AG04449 (cell line): ENCODE data around the gene C2CD4C.
"Not testable (repeated sequence)": the region's sequence is repeated elsewhere in the genome, so short reads cannot be mapped to it uniquely, and the experiment has no call there.

Source experiments
- CTCF ChIA-PET: fragments of 350-600 bp; formaldehyde crosslinking; extraction: SDS; loops from one replicate; lab custom pipeline; 2021; ENCODE audit warnings: antibody characterized with exemption; lab: Yijun Ruan, JAX
- POLR2A ChIA-PET: fragments of 400-600, 350-600 bp; formaldehyde crosslinking; extraction: SDS; loops from one replicate; lab custom pipeline; 2020; ENCODE audit warnings: antibody characterized with exemption, inconsistent platforms; lab: Yijun Ruan, JAX
- DNase-seq: peaks from one replicate; pipeline ENCODE4 v3.0.0-alpha.2; 2010; ENCODE audit warnings: low read depth, low spot score
- H3K4me3 ChIP-seq: 2 replicates; pipeline ENCODE4 v1.5.1; 2011; ENCODE audit warnings: low read depth, mild to moderate bottlenecking, control low read depth, low read length
- CTCF ChIP-seq: IDR thresholded peaks from one replicate; pipeline ENCODE4 v1.5.1; 2011; ENCODE audit warnings: mild to moderate bottlenecking, moderate library complexity, low read length, control low read depth, inconsistent platforms; ENCODE audit not compliant: insufficient read depth; ENCODE audit errors: missing control alignments

The C2CD4C gene

GRCh38 chr19:435056-435706, 26.2 kb upstream of the C2CD4C start:
- TF ChIP-seq CTCF: no peak
- ChIA-PET POLR2A (no interaction called here), CTCF (interaction anchor here (1.0 kb wide), 1 partner anchor 8 kb away, joined by 3 read pairs; no protein-coding TSS in a partner anchor)
- no peak for DNase-seq
- no peak overlapping the region for H3K4me3 ChIP-seq

GRCh38 chr19:434152-434960, 25.4 kb upstream of the C2CD4C start:
- DNase-seq: no peak
- TF ChIP-seq CTCF: no peak
- CTCF ChIA-PET: no interaction called here
- no peak overlapping the region for H3K4me3 ChIP-seq
- POLR2A ChIA-PET: no interaction called here

GRCh38 chr19:430701-431100, 21.8 kb upstream of the C2CD4C start:
- ChIA-PET CTCF (no interaction called here), POLR2A (no interaction called here)
- no peak for DNase-seq
- no peak for TF ChIP-seq CTCF
- H3K4me3 ChIP-seq: no peak overlapping the region

GRCh38 chr19:428149-428548, 19.2 kb upstream of the C2CD4C start:
- no peak for DNase-seq
- no peak overlapping the region for H3K4me3 ChIP-seq
- POLR2A ChIA-PET: no interaction called here
- no peak for TF ChIP-seq CTCF
- CTCF ChIA-PET: no interaction called here

GRCh38 chr19:427675-428074, 18.7 kb upstream of the C2CD4C start:
- CTCF ChIA-PET: interaction anchor here (0.7 kb wide), 1 partner anchor 8 kb away, joined by 3 read pairs; no protein-coding TSS in a partner anchor
- POLR2A ChIA-PET, DNase-seq, H3K4me3 ChIP-seq: not testable (repeated sequence)

- CTCF ChIA-PET: interaction anchor here (0.7 kb wide), 1 partner anchor 9 kb away, joined by 3 read pairs; no protein-coding TSS in a partner anchor
- DNase-seq: no peak
- no peak overlapping the region for H3K4me3 ChIP-seq
- POLR2A ChIA-PET: no interaction called here
- no peak for TF ChIP-seq CTCF
Observed at GRCh38 chr19:426725-427445, 17.9 kb upstream of the C2CD4C start.
